ENCODE measurements around the gene PPM1F. TPM values are rescaled to one million over a fixed set of nuclear protein-coding genes. Genes with fewer than 3 reads are reported as not detected.
"Not testable (repeated sequence)": the region's sequence is repeated elsewhere in the genome, so short reads cannot be mapped to it uniquely, and the experiment has no call there.

The PPM1F gene
- total RNA-seq, 2 experiments from 2014 or later: 21.7 to 21.9 TPM

DNA sequence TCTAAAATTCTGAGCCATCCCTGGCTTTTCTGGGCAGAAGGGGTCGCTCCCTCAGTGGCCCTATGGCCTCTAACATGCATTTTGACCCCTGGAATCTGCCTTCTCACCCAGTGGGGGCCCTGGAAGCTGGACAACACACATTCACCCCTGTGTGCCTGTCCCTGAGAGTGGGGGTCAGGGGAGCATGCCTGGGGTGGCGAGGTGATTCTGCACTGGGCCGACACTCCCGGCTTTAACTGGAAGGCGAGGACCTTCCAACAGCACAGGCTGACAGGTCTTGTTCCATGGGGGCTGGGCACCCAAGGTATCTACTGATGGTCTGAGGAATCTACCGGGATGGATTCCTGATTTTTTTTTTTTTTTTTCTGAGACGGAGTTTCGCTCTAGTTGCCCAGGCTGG is 10.7 kb downstream of the PPM1F start:
- peaks cover 31% of the 10 kb centered on the region for H3K4me1 Mint-ChIP-seq (ENCODE audit: low read depth)
- no peak overlapping the region for H3K4me3 Mint-ChIP-seq
- H3K9me3 Mint-ChIP-seq: no peaks in the 10 kb centered on the region
- H3K27ac Mint-ChIP-seq: peak overlapping the region; percentile 67
- no peaks in the 10 kb centered on the region for H3K27me3 Mint-ChIP-seq
- no peak for DNase-seq
- POLR2A ChIA-PET: interaction anchor here (0.7 to 1.0 kb wide), 2 partner anchors 10 to 16 kb away, joined by 3 read pairs; no protein-coding TSS in a partner anchor
- CTCF ChIA-PET: interaction anchor here (1.0 to 10.3 kb wide), 2 partner anchors 10 to 243 kb away, joined by 3 to 140 read pairs; partner anchors contain the start of gene PPM1F
- H3K36me3 Mint-ChIP-seq: peaks cover 3% of the 10 kb centered on the region
- intact Hi-C loops (cut with micrococcal nuclease): no loop called here

DNA sequence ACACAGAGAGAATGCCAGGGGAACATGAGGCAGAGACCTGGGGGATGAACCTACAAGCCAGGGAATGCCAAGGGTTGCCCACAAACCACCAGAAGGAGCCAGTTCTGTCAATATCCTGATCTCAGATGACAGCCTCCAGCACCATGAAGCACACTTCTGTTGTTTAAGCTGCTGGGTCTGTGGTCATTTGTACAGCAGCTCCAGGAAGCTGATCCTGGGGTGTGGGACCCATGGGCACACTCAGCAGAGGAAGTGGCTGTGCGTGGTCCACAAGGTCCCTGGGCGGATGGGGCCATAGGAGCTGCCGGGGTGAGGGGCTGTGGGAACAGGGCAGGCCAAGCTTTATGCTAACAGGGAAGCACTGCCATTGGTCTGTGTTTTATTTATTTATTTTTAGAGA is 12.1 kb downstream of the PPM1F start:
- intact Hi-C loops (cut with micrococcal nuclease): no loop called here
- POLR2A ChIA-PET: interaction anchor here (0.5 kb wide), 1 partner anchor 249 kb away, joined by 4 read pairs; no protein-coding TSS in a partner anchor
- Mint-ChIP-seq H3K9me3 (no peaks in the 10 kb centered on the region), H3K4me1 (ENCODE audit: low read depth) (peaks cover 31% of the 10 kb centered on the region), H3K4me3 (no peak overlapping the region), H3K27me3 (no peaks in the 10 kb centered on the region), H3K27ac (no peak overlapping the region), H3K36me3 (peaks cover 5% of the 10 kb centered on the region)
- CTCF ChIA-PET: interaction anchor here (1.9 to 10.3 kb wide), 2 partner anchors 11 to 31 kb away, joined by 11 to 140 read pairs; partner anchors contain the start of gene PPM1F
- DNase-seq: no peak

DNA sequence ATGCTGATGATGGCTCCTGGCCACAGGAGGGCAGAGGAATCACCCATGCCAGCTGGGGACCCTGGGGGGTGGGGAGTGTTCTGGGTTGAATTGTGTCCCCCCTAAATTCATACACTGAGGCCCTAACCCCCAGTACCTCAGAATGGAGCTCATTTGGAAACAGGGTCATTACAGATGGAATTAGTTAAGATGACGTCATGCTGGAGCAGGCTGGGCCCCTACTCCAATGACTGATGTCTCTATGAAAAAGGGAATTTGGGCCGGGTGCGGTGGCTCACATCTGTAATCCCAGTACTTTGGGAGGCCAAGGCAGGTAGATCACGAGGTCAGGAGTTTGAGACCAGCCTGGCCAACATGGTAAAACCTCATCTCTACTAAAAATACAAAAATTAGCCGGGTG is 12.7 kb downstream of the PPM1F start:
- H3K27me3 Mint-ChIP-seq, H3K27ac Mint-ChIP-seq, POLR2A ChIA-PET, DNase-seq, H3K4me3 Mint-ChIP-seq, H3K9me3 Mint-ChIP-seq, H3K36me3 Mint-ChIP-seq: not testable (repeated sequence)
- CTCF ChIA-PET: interaction anchor here (1.9 to 10.3 kb wide), 2 partner anchors 12 to 32 kb away, joined by 11 to 140 read pairs; partner anchors contain the start of gene PPM1F
- peaks cover 31% of the 10 kb centered on the region for H3K4me1 Mint-ChIP-seq (ENCODE audit: low read depth)
- intact Hi-C loops (cut with micrococcal nuclease): loop anchor here (2.0 to 5.0 kb wide), 2 partner anchors 13 to 173 kb away; partner anchors contain the start of gene PPM1F

DNA sequence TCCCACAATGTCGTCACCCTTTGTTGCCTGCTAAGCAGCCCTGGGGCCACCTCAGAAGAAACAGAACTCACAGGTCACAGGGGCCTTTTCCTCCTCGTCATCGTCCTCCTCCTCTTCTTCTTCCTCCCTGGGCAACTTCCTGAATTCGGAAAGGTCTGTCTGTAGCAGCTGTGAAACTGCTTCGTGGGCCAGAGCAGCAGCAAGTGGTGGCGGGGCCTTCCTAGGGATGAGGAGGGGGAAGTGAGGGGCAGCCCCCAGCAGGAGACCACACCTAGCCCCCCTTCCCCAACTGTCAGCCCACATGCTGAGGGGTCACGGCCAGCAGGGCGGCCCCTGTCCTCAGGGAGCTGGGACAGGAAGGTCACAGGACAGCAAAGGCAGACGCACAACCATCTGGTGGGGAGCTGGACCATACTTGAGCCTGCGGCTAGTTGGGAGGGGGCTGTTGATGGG is 13.2 kb downstream of the PPM1F start:
- peaks cover 31% of the 10 kb centered on the region for H3K4me1 Mint-ChIP-seq (ENCODE audit: low read depth)

DNA sequence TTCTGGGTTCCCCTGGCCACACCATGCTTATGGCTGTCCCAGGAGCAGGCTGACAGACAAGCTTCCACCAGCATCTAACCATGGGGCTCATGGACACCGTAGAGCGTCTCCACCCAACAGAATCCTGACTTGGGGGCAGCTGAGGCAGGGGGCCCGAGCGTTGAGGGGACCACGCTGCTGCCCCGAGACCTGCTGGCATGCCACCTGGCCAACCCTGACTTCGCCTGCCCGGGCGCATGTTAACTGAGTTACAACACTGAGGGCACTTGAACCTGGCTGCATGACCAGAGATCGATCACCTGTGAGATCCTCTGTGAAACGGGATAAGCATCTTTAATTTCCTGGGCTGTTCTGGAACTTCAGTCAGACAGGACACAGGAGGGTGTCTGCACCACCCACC is 13.7 kb downstream of the PPM1F start:
- H3K4me1 Mint-ChIP-seq (ENCODE audit: low read depth): peaks cover 31% of the 10 kb centered on the region
- intact Hi-C loops (cut with micrococcal nuclease): loop anchor here (1.0 to 5.0 kb wide), 3 partner anchors 14 to 226 kb away; partner anchors contain the start of gene PPM1F
- ChIA-PET POLR2A (interaction anchor here (1.4 kb wide), 1 partner anchor 14 kb away, joined by 3 read pairs; the partner anchor contains the start of gene PPM1F), CTCF (interaction anchor here (0.9 to 10.3 kb wide), 12 partner anchors 11 to 310 kb away, joined by 3 to 140 read pairs (median 6); partner anchors contain the start of genes PPIL2 and PPM1F)
- DNase-seq: no peak
- peaks cover 4% of the 10 kb centered on the region for H3K36me3 Mint-ChIP-seq
- H3K27me3 Mint-ChIP-seq: no peaks in the 10 kb centered on the region
- H3K27ac Mint-ChIP-seq: no peak overlapping the region
- H3K9me3 Mint-ChIP-seq: no peaks in the 10 kb centered on the region
- no peak overlapping the region for H3K4me3 Mint-ChIP-seq

More for the DNA sequence above, 13.2 kb downstream of the PPM1F start:
- H3K27me3 Mint-ChIP-seq: no peaks in the 10 kb centered on the region
- no peaks in the 10 kb centered on the region for H3K9me3 Mint-ChIP-seq
- peaks cover 6% of the 10 kb centered on the region for H3K36me3 Mint-ChIP-seq
- H3K27ac Mint-ChIP-seq: no peak overlapping the region
- intact Hi-C loops (cut with micrococcal nuclease): loop anchor here (2.0 to 5.0 kb wide), 2 partner anchors 13 to 172 kb away; partner anchors contain the start of gene PPM1F
- DNase-seq: no peak
- ChIA-PET POLR2A (interaction anchor here (1.4 kb wide), 1 partner anchor 13 kb away, joined by 3 read pairs; the partner anchor contains the start of gene PPM1F), CTCF (interaction anchor here (1.8 to 10.3 kb wide), 6 partner anchors 12 to 229 kb away, joined by 8 to 140 read pairs (median 11); partner anchors contain the start of gene PPM1F)
- no peak overlapping the region for H3K4me3 Mint-ChIP-seq

DNA sequence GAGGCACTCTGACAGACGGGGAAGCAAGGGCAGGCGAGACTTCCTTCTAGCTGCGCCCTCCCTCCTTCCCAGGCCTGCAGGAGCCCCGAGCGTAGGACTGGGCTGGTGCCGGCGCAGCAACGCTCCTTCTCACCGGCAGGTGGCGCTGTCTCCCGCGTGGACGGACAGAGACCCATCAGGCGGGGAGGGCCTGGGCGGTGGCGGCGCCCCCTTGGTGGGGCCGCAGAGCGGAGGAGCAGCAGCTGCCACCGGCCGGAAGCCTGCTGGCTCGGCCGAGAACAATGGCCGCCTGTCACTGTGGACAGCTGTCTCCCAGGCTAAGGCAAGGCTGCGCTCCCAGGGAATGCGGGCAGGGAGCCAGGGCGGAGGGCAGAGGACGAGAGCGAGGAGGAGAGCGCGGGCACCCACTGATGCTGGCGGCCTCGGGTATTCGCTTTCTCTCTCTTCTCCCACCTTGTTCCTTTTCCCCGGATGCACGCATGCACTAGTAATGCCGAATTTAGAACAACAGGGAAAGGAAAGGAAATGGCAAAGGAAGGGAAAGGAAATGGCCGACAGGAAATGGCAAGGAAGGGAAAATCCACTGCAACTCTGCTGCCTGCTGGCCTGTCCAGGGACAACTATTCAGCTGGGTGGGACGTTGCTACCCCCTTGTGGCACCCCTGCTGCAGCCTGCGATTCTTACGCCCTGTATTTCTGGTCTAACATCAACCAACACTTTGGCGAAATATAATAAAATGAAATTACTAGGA is 14.4 kb downstream of the PPM1F start:
- H3K36me3 Mint-ChIP-seq: peaks cover 3% of the 10 kb centered on the region

DNA sequence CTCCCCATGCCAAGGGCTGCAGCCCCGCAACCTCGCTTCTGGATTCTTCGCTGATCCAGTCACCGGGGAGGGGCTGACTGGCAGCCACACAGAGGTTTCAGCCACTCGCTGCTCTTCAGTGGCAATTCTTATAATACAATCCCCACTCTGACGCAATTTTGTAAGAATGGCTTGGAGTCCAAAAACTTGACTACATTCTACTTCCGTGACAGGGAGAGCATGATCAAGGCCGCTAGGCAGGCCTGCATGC is 14.9 kb downstream of the PPM1F start:
- Mint-ChIP-seq H3K36me3 (peaks cover 3% of the 10 kb centered on the region), H3K27ac (peak overlapping the region; percentile 77)
- intact Hi-C loops (cut with micrococcal nuclease): loop anchor here (1.0 to 5.0 kb wide), 3 partner anchors 15 to 224 kb away; partner anchors contain the start of gene PPM1F

More for the DNA sequence above, 14.4 kb downstream of the PPM1F start:
- POLR2A ChIA-PET: interaction anchor here (1.0 to 1.4 kb wide), 2 partner anchors 15 to 76 kb away, joined by 3 read pairs; partner anchors contain the start of gene PPM1F
- peaks cover 31% of the 10 kb centered on the region for H3K4me1 Mint-ChIP-seq (ENCODE audit: low read depth)
- no peaks in the 10 kb centered on the region for H3K9me3 Mint-ChIP-seq
- H3K27ac Mint-ChIP-seq: peak overlapping the region; percentile 77
- peak; percentile 94 for DNase-seq
- intact Hi-C loops (cut with micrococcal nuclease): loop anchor here (1.0 to 5.0 kb wide), 3 partner anchors 15 to 225 kb away; partner anchors contain the start of gene PPM1F
- H3K27me3 Mint-ChIP-seq: no peaks in the 10 kb centered on the region
- H3K4me3 Mint-ChIP-seq: peak overlapping the region; percentile 71
- CTCF ChIA-PET: interaction anchor here (0.5 to 10.3 kb wide), 36 partner anchors 11 to 309 kb away, joined by 3 to 140 read pairs (median 3); partner anchors contain the start of genes PPIL2 and PPM1F

DNA sequence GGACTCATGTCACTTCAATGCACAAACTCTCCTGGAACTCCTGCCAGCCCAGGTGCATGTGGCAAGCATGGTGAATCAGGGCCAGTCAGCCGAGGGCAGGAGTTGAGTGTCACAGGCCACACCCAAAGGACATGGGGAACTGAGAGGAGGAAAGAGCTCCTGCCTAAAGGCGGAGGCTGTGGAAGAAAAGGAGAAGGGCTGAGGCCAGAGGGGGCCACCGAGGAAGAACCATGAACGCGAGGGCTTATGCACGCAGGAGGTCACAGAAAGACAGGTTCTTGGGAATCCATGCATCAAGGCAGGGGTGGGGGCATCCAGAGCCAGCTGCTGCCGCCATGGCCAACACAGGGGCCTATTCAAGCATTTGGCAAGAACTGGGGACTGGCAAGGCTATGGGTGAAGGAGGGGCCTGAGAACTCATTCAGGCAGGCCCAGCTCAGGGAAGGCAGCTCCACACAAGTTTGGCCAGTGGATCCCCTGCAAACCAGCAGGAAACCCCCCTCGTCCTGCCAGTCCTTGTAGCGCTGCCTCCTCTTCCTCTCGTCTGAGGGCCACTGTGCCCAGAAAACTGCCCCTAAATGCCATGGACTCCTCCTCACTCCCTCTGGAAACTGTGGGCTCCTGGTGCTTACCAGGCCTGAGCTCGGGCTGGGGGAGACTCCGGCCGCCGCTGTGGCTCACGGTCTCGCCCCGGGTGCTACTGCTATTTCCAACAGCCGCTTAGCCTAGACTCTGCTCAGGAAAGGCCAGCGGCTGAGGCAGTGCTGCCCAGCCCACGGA is 15.4 kb downstream of the PPM1F start:
- Mint-ChIP-seq H3K27ac (no peak overlapping the region), H3K9me3 (no peaks in the 10 kb centered on the region), H3K4me1 (ENCODE audit: low read depth) (peaks cover 22% of the 10 kb centered on the region), H3K4me3 (no peak overlapping the region), H3K36me3 (peaks cover 3% of the 10 kb centered on the region), H3K27me3 (no peaks in the 10 kb centered on the region)
- intact Hi-C loops (cut with micrococcal nuclease): loop anchor here (5.0 kb wide), 1 partner anchor 170 kb away; no protein-coding TSS in a partner anchor
- no peak for DNase-seq
- CTCF ChIA-PET: interaction anchor here (0.5 to 10.3 kb wide), 30 partner anchors 10 to 271 kb away, joined by 3 to 140 read pairs (median 4); partner anchors contain the start of genes PPIL2 and PPM1F
- POLR2A ChIA-PET: interaction anchor here (1.0 kb wide), 1 partner anchor 75 kb away, joined by 3 read pairs; no protein-coding TSS in a partner anchor

More for the DNA sequence above, 14.9 kb downstream of the PPM1F start:
- ChIA-PET CTCF (interaction anchor here (0.5 to 10.3 kb wide), 29 partner anchors 10 to 272 kb away, joined by 3 to 140 read pairs (median 4); partner anchors contain the start of genes PPIL2 and PPM1F), POLR2A (interaction anchor here (1.0 kb wide), 1 partner anchor 76 kb away, joined by 3 read pairs; no protein-coding TSS in a partner anchor)
- Mint-ChIP-seq H3K9me3 (no peaks in the 10 kb centered on the region), H3K27me3 (no peaks in the 10 kb centered on the region), H3K4me3 (peak overlapping the region; percentile 71), H3K4me1 (ENCODE audit: low read depth) (peaks cover 27% of the 10 kb centered on the region)
- no peak for DNase-seq

DNA sequence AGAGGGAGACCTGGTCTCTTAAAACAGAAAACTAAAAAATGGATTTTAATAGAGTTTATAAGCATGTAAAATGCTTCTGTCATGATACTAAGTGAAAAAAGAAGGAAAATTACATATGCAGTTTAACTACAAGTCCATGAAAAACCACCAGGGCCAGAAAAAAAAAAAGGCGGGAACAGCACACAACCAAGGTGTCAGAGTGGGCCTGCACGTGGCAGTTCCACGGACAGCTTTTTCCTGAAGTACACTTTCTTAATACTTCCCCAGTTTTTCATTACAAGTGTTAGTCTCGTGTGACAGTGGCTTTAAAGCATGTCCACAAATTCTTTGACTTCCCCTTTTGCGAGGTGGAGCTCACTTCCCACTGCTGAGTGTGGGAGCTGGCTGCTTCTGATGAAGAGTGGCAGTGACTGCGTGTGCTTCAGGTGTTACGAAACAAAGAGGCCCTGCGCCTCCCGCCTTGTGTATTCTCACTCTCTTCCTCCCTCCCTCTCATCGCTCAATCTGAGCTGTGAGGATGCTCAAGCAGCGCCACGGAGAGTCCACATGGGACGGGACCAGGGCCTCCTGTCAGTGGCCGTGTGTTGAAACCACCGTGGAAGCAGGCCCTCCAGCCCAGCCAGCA is 16.4 kb downstream of the PPM1F start:
- DNase-seq: no peak
- H3K36me3 Mint-ChIP-seq: peaks cover 3% of the 10 kb centered on the region
- no peaks in the 10 kb centered on the region for H3K9me3 Mint-ChIP-seq
- no peak overlapping the region for H3K4me3 Mint-ChIP-seq
- H3K27ac Mint-ChIP-seq: no peak overlapping the region
- CTCF ChIA-PET: interaction anchor here (0.6 to 10.3 kb wide), 6 partner anchors 11 to 174 kb away, joined by 3 to 140 read pairs (median 4); partner anchors contain the start of gene PPM1F
- POLR2A ChIA-PET: no interaction called here
- intact Hi-C loops (cut with micrococcal nuclease): loop anchor here (5.0 kb wide), 1 partner anchor 169 kb away; no protein-coding TSS in a partner anchor
- peaks cover 12% of the 10 kb centered on the region for H3K4me1 Mint-ChIP-seq (ENCODE audit: low read depth)
- H3K27me3 Mint-ChIP-seq: no peaks in the 10 kb centered on the region

DNA sequence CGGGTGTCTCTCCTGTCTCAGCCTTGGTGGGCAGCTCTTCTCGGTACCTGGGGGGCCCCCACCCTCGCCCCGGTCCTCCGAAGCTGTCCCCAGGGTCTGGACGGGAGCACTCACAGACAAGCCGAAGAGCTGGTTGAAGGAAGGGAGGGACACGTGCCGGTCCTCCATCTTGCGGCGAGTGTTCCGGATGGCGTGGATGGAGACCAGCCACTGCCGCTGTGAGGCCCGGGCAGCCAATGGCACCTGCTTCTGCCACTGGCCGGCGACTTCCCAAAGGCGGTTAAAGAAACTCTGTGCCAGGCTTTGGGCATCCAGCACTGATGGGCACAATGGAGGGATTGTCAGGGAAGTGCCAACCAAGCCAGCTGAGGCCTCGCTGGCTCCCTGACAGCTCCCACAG is 18.7 kb downstream of the PPM1F start:
- intact Hi-C loops (cut with micrococcal nuclease): no loop called here
- no peak for DNase-seq

DNA sequence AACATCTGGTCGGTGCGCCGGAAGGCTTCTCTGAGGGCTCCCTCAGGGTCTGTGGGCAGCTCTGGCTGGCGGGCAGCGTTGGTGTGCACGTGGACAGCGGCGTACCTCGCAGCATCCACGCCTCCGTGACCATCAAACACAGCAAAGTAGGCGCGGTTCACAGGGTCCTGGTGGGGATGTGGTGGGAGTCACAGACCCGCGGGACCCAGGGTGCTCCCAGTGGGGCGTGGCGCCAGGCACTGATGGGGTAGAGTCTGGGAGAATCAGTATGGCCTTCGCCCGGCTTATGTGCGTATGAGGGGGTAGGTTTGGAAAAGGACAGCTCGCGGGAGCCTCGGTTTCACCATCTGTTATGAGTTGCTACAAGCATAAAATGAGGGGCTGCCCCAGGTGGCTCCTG is 19.2 kb downstream of the PPM1F start:
- Mint-ChIP-seq H3K27me3 (no peaks in the 10 kb centered on the region), H3K4me1 (ENCODE audit: low read depth) (peaks cover 7% of the 10 kb centered on the region), H3K9me3 (no peaks in the 10 kb centered on the region), H3K27ac (no peak overlapping the region), H3K4me3 (no peak overlapping the region), H3K36me3 (peaks cover 9% of the 10 kb centered on the region)
- DNase-seq: no peak
- CTCF ChIA-PET: interaction anchor here (10.3 kb wide), 1 partner anchor 18 kb away, joined by 140 read pairs; the partner anchor contains the start of gene PPM1F
- intact Hi-C loops (cut with micrococcal nuclease): no loop called here
- POLR2A ChIA-PET: no interaction called here

More for the DNA sequence above, 18.7 kb downstream of the PPM1F start:
- Mint-ChIP-seq H3K4me3 (no peak overlapping the region), H3K36me3 (peaks cover 9% of the 10 kb centered on the region), H3K9me3 (no peaks in the 10 kb centered on the region), H3K27me3 (no peaks in the 10 kb centered on the region), H3K27ac (no peak overlapping the region), H3K4me1 (ENCODE audit: low read depth) (peaks cover 10% of the 10 kb centered on the region)
- ChIA-PET POLR2A (no interaction called here), CTCF (interaction anchor here (10.3 kb wide), 1 partner anchor 18 kb away, joined by 140 read pairs; the partner anchor contains the start of gene PPM1F)
